ENCODE measurements around the gene RSBN1.

- TF ChIP-seq CTCF (IDR thresholded peaks at IDR 0.05; ENCODE audit: insufficient read depth, low read length, poor library complexity, severe bottlenecking) = no peak
- TF ChIP-seq EZH2phosphoT487 (conservative IDR thresholded peaks at IDR 0.05; ENCODE audit: low read length) = no peak
These were observed 42.0 kb upstream of the RSBN1 start for GRCh38 chr1:113854234-113854633.
